H1 (cell line): ENCODE results near the gene IGFL3. TPM values are rescaled to one million over a fixed set of nuclear protein-coding genes. Genes with fewer than 3 reads are reported as not detected.

Experiments
- BCL11A ChIP-seq, 2 experiments: IDR thresholded peaks; one replicate each; pipeline ENCODE4 v1.6.1; 2011; ENCODE audit warnings: low read depth in 2 of 2, low read length in 2 of 2, mild to moderate bottlenecking in 2 of 2
- CBX5 ChIP-seq: fragments of 300-800, 300-1000 bp; sonication (generic); IDR thresholded peaks from 2 replicates; pipeline ENCODE4 v1.7.1; 2016; ENCODE audit warnings: antibody characterized with exemption, low read length, low read depth
- CHD7 ChIP-seq: fragments of 300-600 bp; sonication (generic); IDR thresholded peaks from 2 replicates; pipeline ENCODE4 v1.7.1; 2012; ENCODE audit warnings: low read length, moderate library complexity, mild to moderate bottlenecking, inconsistent platforms; ENCODE audit not compliant: insufficient replicate concordance
- CTBP2 ChIP-seq: IDR thresholded peaks from 2 replicates; pipeline ENCODE4 v1.7.0; 2011; ENCODE audit warnings: borderline replicate concordance, mild to moderate bottlenecking, moderate library complexity, mixed read lengths, low read length; ENCODE audit not compliant: insufficient read depth, insufficient read length
- EGR1 ChIP-seq: IDR thresholded peaks from 2 replicates; pipeline ENCODE4 v1.6.1; 2011; ENCODE audit warnings: low read depth, low read length, borderline replicate concordance
- GABPA ChIP-seq: IDR thresholded peaks from 2 replicates; pipeline ENCODE4 v1.6.1; 2011; ENCODE audit warnings: mild to moderate bottlenecking, low read length, moderate library complexity, borderline replicate concordance; ENCODE audit not compliant: insufficient read depth
- NANOG ChIP-seq: IDR thresholded peaks from 2 replicates; pipeline ENCODE4 v1.6.1; 2011; ENCODE audit warnings: low read length, low read depth, mild to moderate bottlenecking, inconsistent platforms; ENCODE audit not compliant: insufficient read depth, poor library complexity, severe bottlenecking
- PHF8 ChIP-seq: fragments of 200-600 bp; sonication (generic); conservative IDR thresholded peaks from 2 replicates; pipeline ENCODE4 v1.7.1; 2012; ENCODE audit warnings: low read depth, mild to moderate bottlenecking, inconsistent platforms, low read length, moderate library complexity
- RXRA ChIP-seq: IDR thresholded peaks from 2 replicates; pipeline ENCODE4 v1.6.1; 2011; ENCODE audit warnings: low read depth, mild to moderate bottlenecking, low read length, moderate library complexity; ENCODE audit not compliant: insufficient read depth
- SP1 ChIP-seq: IDR thresholded peaks from 2 replicates; pipeline ENCODE4 v1.6.1; 2011; ENCODE audit warnings: low read depth, low read length
- SP2 ChIP-seq: IDR thresholded peaks from 2 replicates; pipeline ENCODE4 v1.6.1; 2012; ENCODE audit warnings: mild to moderate bottlenecking, low read length, inconsistent platforms
- TBP ChIP-seq: IDR thresholded peaks from 2 replicates; pipeline ENCODE4 v1.6.1; 2011; ENCODE audit warnings: low read depth, low read length, improper control_type of control experiment
- polyA plus RNA-seq, 7 experiments: library from polyadenylated mRNA; depleted of rRNA in 3 of 7; stranded (reverse) in 5 of 7; unstranded in 2 of 7; fragments of >200 nt in 5 of 7; fragments of 200-250 nt in 2 of 7; gene quantifications; 1 replicate in 5 of 7; 2 replicates in 1 of 7; 4 replicates in 1 of 7; pipeline versions ENCODE4 v1.2.1 to v1.2.3, GENCODE V29; 2011 to 2013; ENCODE audit warnings: missing spikeins in 2 of 7, mixed read lengths in 2 of 7
- total RNA-seq: library from RNA; stranded (reverse); fragmentation: NEBNext Ultra II Directional; extraction: Animal tissue kit (Norgen Biotek cat#: 25700); gene quantifications from 2 replicates; pipeline ENCODE4 v1.2.1, GENCODE V29; 2021

IGFL3 gene
- total and polyA plus RNA-seq, 2 of the 8 experiments (the other 6 are each of a cell fraction or from before 2014, with no cell fraction given) = 0.12 TPM; not detected in 1

- TF ChIP-seq CHD7 (no peak), SP1 (no peak), RXRA (no peak), TBP (no peak), PHF8 (no peak), CBX5 (no peak), GABPA (no peak), BCL11A (IDR thresholded peaks at IDR 0.05; ENCODE audit: low read depth in 2 of 2, low read length in 2 of 2) (no peak), EGR1 (no peak), SP2 (no peak), NANOG (no peak), CTBP2 (no peak)
These were observed 10.0 kb upstream of the IGFL3 start (continued) for GRCh38 chr19:46134527-46134926.
